ENCODE measurements around the gene SELENOM.

SELENOM gene

GRCh38 chr22:31107178-31107893 is at the start of gene SELENOM:
Gene SELENOM (minus strand): TSS chr22:31107568. CDS start chr22:31107505, 63 bp downstream.
- no peak for DNase-seq

GRCh38 chr22:31155422-31155821 is 48.1 kb upstream of the SELENOM start:
- no peak for DNase-seq

- no peak for DNase-seq
Measured at GRCh38 chr22:31154975-31155374, 47.6 kb upstream of the SELENOM start.

GRCh38 chr22:31153357-31153756 is 46.0 kb upstream of the SELENOM start:
- DNase-seq, result no peak

- no peak for DNase-seq
Measured at GRCh38 chr22:31151872-31152271, 44.5 kb upstream of the SELENOM start.

GRCh38 chr22:31150615-31151014 is 43.2 kb upstream of the SELENOM start:
- DNase-seq, result no peak

- peak; percentile 18 for DNase-seq
Measured at GRCh38 chr22:31148953-31149627, 41.7 kb upstream of the SELENOM start.

GRCh38 chr22:31148488-31148887 is 41.1 kb upstream of the SELENOM start:
- DNase-seq, result no peak

GRCh38 chr22:31144223-31144622 is 36.9 kb upstream of the SELENOM start:
- DNase-seq, result no peak

- DNase-seq, result no peak
Measured at GRCh38 chr22:31143537-31143936, 36.2 kb upstream of the SELENOM start.

- DNase-seq, result no peak
Measured at GRCh38 chr22:31143038-31143437, 35.7 kb upstream of the SELENOM start.

GRCh38 chr22:31142285-31142684 is 34.9 kb upstream of the SELENOM start:
- no peak for DNase-seq

GRCh38 chr22:31141551-31141950 is 34.2 kb upstream of the SELENOM start:
- DNase-seq, result no peak

GRCh38 chr22:31140746-31141145 is 33.4 kb upstream of the SELENOM start:
- DNase-seq, result no peak

GRCh38 chr22:31139866-31140716 is 32.7 kb upstream of the SELENOM start, which contains the start of gene PLA2G3:
Gene PLA2G3 (minus strand): TSS chr22:31140508. CDS start chr22:31140354, 154 bp downstream.
- peak; percentile 61 for DNase-seq

GRCh38 chr22:31139066-31139465 is 31.7 kb upstream of the SELENOM start:
- DNase-seq, result no peak

GRCh38 chr22:31138126-31138525 is 30.8 kb upstream of the SELENOM start:
- DNase-seq, result no peak

- no peak for DNase-seq
Measured at GRCh38 chr22:31137721-31138120, 30.4 kb upstream of the SELENOM start.

GRCh38 chr22:31136711-31137110 is 29.3 kb upstream of the SELENOM start:
- no peak for DNase-seq

- no peak for DNase-seq
Measured at GRCh38 chr22:31136155-31136554, 28.8 kb upstream of the SELENOM start.

GRCh38 chr22:31135706-31136105 is 28.3 kb upstream of the SELENOM start:
- DNase-seq, result no peak

GRCh38 chr22:31134688-31135087 is 27.3 kb upstream of the SELENOM start:
- no peak for DNase-seq

- no peak for DNase-seq
Measured at GRCh38 chr22:31133911-31134310, 26.5 kb upstream of the SELENOM start.

GRCh38 chr22:31130873-31131272 is 23.5 kb upstream of the SELENOM start:
- DNase-seq, result no peak
